Upper lobe of left lung (tissue), 4 donors: Measurements from ENCODE around the gene WDR37.

ENCODE experiments used
- CTCF ChIP-seq, 6 experiments: fragments of 450-650 bp in 4 of 6; fragments of 200-600 bp in 2 of 6; sonication (generic) in 2 of 6; IDR thresholded peaks; one replicate each; pipeline ENCODE4 v1.5.1; 2016 to 2019; ENCODE audit warnings: antibody characterized with exemption in 6 of 6
- POLR2A ChIP-seq, 4 donors: fragments of 450-650 bp; IDR thresholded peaks; one replicate each; pipeline ENCODE4 v1.5.1; 2016 to 2017; ENCODE audit warnings: antibody characterized with exemption in 4 of 4, mild to moderate bottlenecking in 2 of 4

- TF ChIP-seq CTCF (IDR thresholded peaks at IDR 0.05): no peak
- no peak for TF ChIP-seq POLR2A (IDR thresholded peaks at IDR 0.05)
These were observed 124.0 kb downstream of the WDR37 start for GRCh38 chr10:1180071-1180730.
